ENCODE data around the gene PDHA1. TPM values are rescaled to one million over a fixed set of nuclear protein-coding genes. Genes with fewer than 3 reads are reported as not detected.
A peak's percentile ranks its signal among the peaks of the same experiment; 100 is the strongest.

The PDHA1 gene
- total and polyA plus RNA-seq, 2 experiments from 2014 or later: 77.3 to 257 TPM

DNA sequence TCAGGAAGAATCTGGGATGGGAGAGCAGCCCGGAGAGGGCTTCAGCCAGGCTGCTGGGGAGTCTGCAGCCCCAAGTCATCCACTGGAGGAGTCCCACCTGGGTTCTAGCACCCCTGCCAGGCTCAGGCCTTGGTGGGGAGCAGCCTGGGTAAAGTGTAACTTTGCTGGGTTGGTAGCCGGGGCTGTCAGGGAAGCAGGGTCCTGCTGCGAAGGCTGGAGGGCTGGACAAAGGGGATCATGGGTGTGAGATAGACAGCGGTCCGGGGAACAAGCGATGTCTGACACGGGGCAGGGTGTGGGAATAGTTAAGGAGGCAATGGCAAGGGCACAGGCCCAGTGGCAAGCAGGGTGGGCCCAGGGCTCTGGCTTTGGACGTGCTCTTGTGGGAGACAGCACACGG, 37.6 kb downstream of the PDHA1 start (continued):
- TF ChIP-seq POLR2AphosphoS5 (IDR thresholded peaks at IDR 0.05; ENCODE audit: low read depth) (no peak), STAT1 (IDR thresholded peaks at IDR 0.05; ENCODE audit: unreplicated experiment) (no peak), EZH2 (IDR thresholded peaks at IDR 0.05; ENCODE audit: low read depth, unreplicated experiment) (no peak)

DNA sequence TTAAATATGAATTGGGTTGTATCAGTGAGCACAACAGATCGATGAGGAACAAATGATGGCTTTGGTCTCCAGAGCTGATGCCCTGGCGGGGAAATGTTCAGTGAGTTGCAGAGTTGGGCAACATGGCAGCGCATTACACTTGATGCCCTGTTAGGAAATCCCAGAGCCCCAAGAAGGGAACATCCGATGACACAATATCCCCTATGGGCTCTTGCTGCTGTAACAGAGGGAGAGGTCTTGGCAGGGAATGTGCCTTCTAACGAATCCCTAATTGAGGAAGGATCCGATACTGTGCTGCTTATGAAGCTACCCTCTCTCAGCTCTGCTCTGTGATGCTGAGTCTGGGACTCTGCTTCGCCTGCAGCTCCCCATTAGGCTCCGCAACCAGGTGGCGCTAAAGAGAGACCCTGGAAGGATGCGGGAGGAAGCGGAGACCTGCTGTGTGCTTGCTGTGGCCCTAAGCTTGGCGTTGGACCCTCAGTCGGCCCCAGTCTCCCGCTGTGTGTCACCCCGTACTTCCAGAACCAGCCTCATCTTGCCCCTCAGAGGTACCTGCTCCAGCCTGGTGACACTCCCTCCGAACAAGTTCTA, 38.9 kb downstream of the PDHA1 start:
- DNase-seq (ENCODE audit: low spot score) (peak; percentile 77), ATAC-seq (peak; percentile 96)
- TF ChIP-seq, protein P1, sequence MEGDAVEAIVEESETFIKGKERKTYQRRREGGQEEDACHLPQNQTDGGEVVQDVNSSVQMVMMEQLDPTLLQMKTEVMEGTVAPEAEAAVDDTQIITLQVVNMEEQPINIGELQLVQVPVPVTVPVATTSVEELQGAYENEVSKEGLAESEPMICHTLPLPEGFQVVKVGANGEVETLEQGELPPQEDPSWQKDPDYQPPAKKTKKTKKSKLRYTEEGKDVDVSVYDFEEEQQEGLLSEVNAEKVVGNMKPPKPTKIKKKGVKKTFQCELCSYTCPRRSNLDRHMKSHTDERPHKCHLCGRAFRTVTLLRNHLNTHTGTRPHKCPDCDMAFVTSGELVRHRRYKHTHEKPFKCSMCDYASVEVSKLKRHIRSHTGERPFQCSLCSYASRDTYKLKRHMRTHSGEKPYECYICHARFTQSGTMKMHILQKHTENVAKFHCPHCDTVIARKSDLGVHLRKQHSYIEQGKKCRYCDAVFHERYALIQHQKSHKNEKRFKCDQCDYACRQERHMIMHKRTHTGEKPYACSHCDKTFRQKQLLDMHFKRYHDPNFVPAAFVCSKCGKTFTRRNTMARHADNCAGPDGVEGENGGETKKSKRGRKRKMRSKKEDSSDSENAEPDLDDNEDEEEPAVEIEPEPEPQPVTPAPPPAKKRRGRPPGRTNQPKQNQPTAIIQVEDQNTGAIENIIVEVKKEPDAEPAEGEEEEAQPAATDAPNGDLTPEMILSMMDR (conservative IDR thresholded peaks at IDR 0.05; ENCODE audit: low read depth in 2 of 2): peak; percentile 59 to 81
- TF ChIP-seq ZNF331 (CRISPR knock-in tag; IDR thresholded peaks at IDR 0.05; ENCODE audit: low read depth): no peak
- no peak overlapping the region for H3K4me3 ChIP-seq
- H3K79me2 ChIP-seq (replicated peaks; ENCODE audit: insufficient read depth): no peaks in the 10 kb centered on the region
- peaks cover 2% of the 10 kb centered on the region for H3K27me3 Mint-ChIP-seq (ENCODE audit: insufficient read depth, low read depth, poor library complexity)
- no peaks in the 10 kb centered on the region for H3K4me1 Mint-ChIP-seq
- H3F3A ChIP-seq (replicated peaks; ENCODE audit: low read depth): no peaks in the 10 kb centered on the region
- H3K4me1 ChIP-seq (ENCODE audit: insufficient read depth): no peaks in the 10 kb centered on the region
- no peaks in the 10 kb centered on the region for H4K20me1 ChIP-seq (replicated peaks; ENCODE audit: insufficient read depth)
- H3K36me3 ChIP-seq (ENCODE audit: insufficient read depth): no peaks in the 10 kb centered on the region
- no peak overlapping the region for H3K4me2 ChIP-seq
- H3K36me3 Mint-ChIP-seq (ENCODE audit: low read depth): no peaks in the 10 kb centered on the region; the same call in 2 of the 3 replicates
- no peak overlapping the region for H3K27ac Mint-ChIP-seq
- H2AFZ ChIP-seq: no peak overlapping the region
- H3K9me3 Mint-ChIP-seq: no peaks in the 10 kb centered on the region
- H3K4me3 Mint-ChIP-seq: no peak overlapping the region
- H3K9me2 ChIP-seq (ENCODE audit: insufficient read depth): no peaks in the 10 kb centered on the region
- H3K27me3 ChIP-seq (ENCODE audit: insufficient read depth): no peaks in the 10 kb centered on the region
- no peak overlapping the region for H3K27ac ChIP-seq (ENCODE audit: low read depth)

DNA sequence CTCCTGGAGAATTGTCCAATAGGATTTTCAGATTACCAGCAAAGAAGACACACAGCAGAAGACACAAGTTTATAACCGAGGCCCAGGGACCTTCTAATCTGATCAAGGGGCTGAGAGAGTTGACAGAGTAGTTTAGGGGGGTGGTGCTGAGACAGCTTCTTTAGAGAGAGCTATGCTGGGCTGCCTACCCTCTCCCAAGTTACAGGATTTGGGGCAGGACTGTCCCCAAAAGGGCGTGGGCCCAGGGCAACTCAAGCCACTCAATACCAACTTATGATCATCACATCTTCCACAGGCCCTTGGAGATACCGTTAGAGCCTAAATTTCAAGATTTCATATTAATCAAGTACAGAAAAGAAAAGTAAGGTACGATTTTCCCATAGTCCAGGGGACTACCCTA, 43.0 kb downstream of the PDHA1 start:
- ATAC-seq: no peak
- TF ChIP-seq NANOG (IDR thresholded peaks at IDR 0.05; ENCODE audit: borderline replicate concordance): no peak
- TF ChIP-seq STAT1 (IDR thresholded peaks at IDR 0.05; ENCODE audit: unreplicated experiment): no peak
- TF ChIP-seq ZNF331 (CRISPR knock-in tag; IDR thresholded peaks at IDR 0.05; ENCODE audit: low read depth): no peak

More for the DNA sequence above, 43.0 kb downstream of the PDHA1 start:
- Mint-ChIP-seq H3K27ac (no peak overlapping the region), H3K27me3 (ENCODE audit: insufficient read depth, low read depth, poor library complexity) (peaks cover 2% of the 10 kb centered on the region), H3K4me3 (no peak overlapping the region), H3K9me3 (no peaks in the 10 kb centered on the region), H3K36me3 (ENCODE audit: low read depth) (no peaks in the 10 kb centered on the region; the same call in 2 of the 3 replicates), H3K4me1 (no peaks in the 10 kb centered on the region; the same call in 2 of the 3 replicates)
- H3K27me3 ChIP-seq (ENCODE audit: insufficient read depth): no peaks in the 10 kb centered on the region
- no peak overlapping the region for H3K4me2 ChIP-seq
- H3K4me3 ChIP-seq: no peak overlapping the region
- no peaks in the 10 kb centered on the region for H3F3A ChIP-seq (replicated peaks; ENCODE audit: low read depth)
- no peaks in the 10 kb centered on the region for H3K79me2 ChIP-seq (replicated peaks; ENCODE audit: insufficient read depth)
- no peak overlapping the region for H3K27ac ChIP-seq (ENCODE audit: low read depth)
- H2AFZ ChIP-seq: no peak overlapping the region
- no peaks in the 10 kb centered on the region for H3K36me3 ChIP-seq (ENCODE audit: insufficient read depth)
- no peaks in the 10 kb centered on the region for H3K9me2 ChIP-seq (ENCODE audit: insufficient read depth)
- no peaks in the 10 kb centered on the region for H3K4me1 ChIP-seq (ENCODE audit: insufficient read depth)
- DNase-seq (ENCODE audit: low spot score): no peak
- no peaks in the 10 kb centered on the region for H4K20me1 ChIP-seq (replicated peaks; ENCODE audit: insufficient read depth)

Data from GM23338 (cell line).